Frontal cortex (tissue), 4 donors: Measurements from ENCODE around the gene A1CF. TPM values are rescaled to one million over a fixed set of nuclear protein-coding genes. Genes with fewer than 3 reads are reported as not detected.
A peak's percentile ranks its signal among the peaks of the same experiment; 100 is the strongest.
"Not testable (repeated sequence)": the region's sequence is repeated elsewhere in the genome, so short reads cannot be mapped to it uniquely, and the experiment has no call there.

Source experiments
- DNase-seq, 2 donors: peaks; one replicate each; pipeline ENCODE4 v3.0.0; 2012; ENCODE audit warnings: low spot score in 2 of 2
- FAIRE-seq: peaks from 2 replicates; lab custom pipeline; 2012; peaks lifted over from hg19 to GRCh38; lab: Jason Lieb, UNC
- total RNA-seq: library from RNA; depleted of rRNA; stranded (reverse); fragments of >200 nt; gene quantifications from one replicate; pipeline ENCODE4 v1.2.3, GENCODE V29; 2014
- donor health status: control.
- donor health status: control.
- donor health status: control.

A1CF gene
- total RNA-seq, 1 donor from 2014 or later, result not detected

- DNase-seq (no peak), FAIRE-seq (no peak)
Observed at GRCh38 chr10:50798297-50798696, 87.1 kb downstream of the A1CF start.

GRCh38 chr10:50796693-50797092 lies 88.7 kb downstream of the A1CF start:
- FAIRE-seq (no peak), DNase-seq (no peak)

- FAIRE-seq (no peak), DNase-seq (no peak)
Observed at GRCh38 chr10:50794490-50794889, 90.9 kb downstream of the A1CF start.

- FAIRE-seq (no peak), DNase-seq (peak in 1 of 2 donors; percentile 18)
Observed at GRCh38 chr10:50788951-50789945, 96.2 kb downstream of the A1CF start.

GRCh38 chr10:50787962-50788361 lies 97.5 kb downstream of the A1CF start:
- not testable (repeated sequence) for DNase-seq

GRCh38 chr10:50782017-50782416 lies 103.4 kb downstream of the A1CF start:
- DNase-seq, FAIRE-seq: not testable (repeated sequence)

More at GRCh38 chr10:50787962-50788361, 97.5 kb downstream of the A1CF start:
- FAIRE-seq, result not testable (repeated sequence)

- not testable (repeated sequence) for FAIRE-seq, DNase-seq
Observed at GRCh38 chr10:50780036-50780435, 105.4 kb downstream of the A1CF start.

- not testable (repeated sequence) for FAIRE-seq, DNase-seq
Observed at GRCh38 chr10:50774868-50775267, 110.6 kb downstream of the A1CF start.

GRCh38 chr10:50772042-50772441 lies 113.4 kb downstream of the A1CF start:
- not testable (repeated sequence) for FAIRE-seq, DNase-seq

GRCh38 chr10:50766774-50767513 lies 118.5 kb downstream of the A1CF start:
- not testable (repeated sequence) for FAIRE-seq, DNase-seq

Other genes with a start within 250 kb of the A1CF start
- 8.6 TPM for gene ASAH2B, start 145.7 kb downstream of the A1CF start, total RNA-seq
- 15.5 TPM for gene PRKG1, start 188.9 kb upstream of the A1CF start, total RNA-seq